Astrocyte (in vitro differentiated cells and primary cell): ENCODE results near the gene KCNH4.

Experiments
- CTCF ChIP-seq: IDR thresholded peaks from 2 replicates; pipeline ENCODE4 v1.5.1; 2011; ENCODE audit warnings: low read depth, mild to moderate bottlenecking, inconsistent platforms, low read length, moderate library complexity; ENCODE audit not compliant: insufficient read depth
- EZH2 ChIP-seq: IDR thresholded peaks from 2 replicates; pipeline ENCODE4 v1.6.1; 2012; ENCODE audit warnings: mild to moderate bottlenecking, low read length, inconsistent platforms; ENCODE audit not compliant: insufficient read depth

DNA sequence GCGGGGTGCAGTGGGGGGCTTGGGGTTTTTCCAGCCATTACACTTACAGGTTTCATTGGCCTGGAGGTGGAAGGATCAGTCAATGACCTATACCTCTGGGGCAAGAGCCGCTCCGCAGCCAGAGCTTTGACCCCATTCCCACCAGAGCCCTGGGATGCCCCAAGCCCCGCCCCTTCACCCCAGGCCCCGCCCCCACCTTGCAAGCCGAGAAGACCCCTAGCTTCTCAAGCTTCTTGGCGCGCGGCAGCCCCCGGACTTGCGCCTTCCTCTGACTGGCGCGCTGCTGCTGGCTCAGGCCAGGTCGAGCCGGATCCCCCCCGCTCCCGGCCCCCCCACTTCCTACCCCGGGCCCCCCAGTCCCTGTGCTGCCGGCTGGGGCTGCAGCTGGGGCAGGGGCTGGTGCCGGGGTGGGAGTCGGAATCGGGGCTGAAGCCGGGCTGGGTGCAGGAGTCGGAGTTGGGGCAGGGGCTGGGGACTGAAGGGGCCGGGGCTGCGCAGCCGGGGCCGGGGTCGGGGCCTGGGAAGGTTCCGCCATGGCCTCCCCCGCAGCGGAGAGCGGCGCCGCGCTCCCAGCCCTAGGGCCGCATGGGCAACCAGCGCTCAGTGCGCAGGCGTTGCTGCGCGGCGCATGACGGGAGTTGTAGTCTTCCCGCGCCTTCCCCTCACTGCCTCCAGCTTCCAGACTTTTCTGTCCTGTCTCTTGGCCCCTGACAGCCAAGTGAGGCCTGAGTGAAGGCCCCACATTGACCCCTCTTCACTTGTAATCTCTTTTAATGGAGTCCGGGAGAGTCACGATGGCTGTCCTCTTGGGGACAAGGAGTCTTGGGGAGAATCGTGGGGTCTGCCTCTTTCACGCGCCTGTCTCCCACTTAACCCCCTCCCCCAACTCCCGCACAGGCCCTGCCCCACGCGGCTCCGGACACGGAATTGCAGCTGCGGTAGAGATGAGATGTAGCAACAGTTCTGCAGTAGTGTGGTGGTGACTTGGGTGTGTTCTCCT lies 59.9 kb downstream of the KCNH4 start, which contains the start of gene KAT2A:
- TF ChIP-seq CTCF (no peak), EZH2 (no peak)
